Thymus (tissue), 11 donors: ENCODE data around the gene IQCK. TPM values are rescaled to one million over a fixed set of nuclear protein-coding genes. Genes with fewer than 3 reads are reported as not detected.

Experiments used
- DNase-seq, 9 donors: peaks; one replicate each; pipeline ENCODE4 v3.0.0-alpha.2; 2013; ENCODE audit warnings: low spot score in 9 of 9, low read depth in 6 of 9, missing footprints in 1 of 9
- H3K27ac ChIP-seq, 2 donors: one replicate each; pipeline ENCODE4 v1.5.1; 2013; ENCODE audit warnings: control low read depth in 1 of 2, low read depth in 1 of 2, low read length in 1 of 2, mild to moderate bottlenecking in 1 of 2, moderate library complexity in 1 of 2
- H3K27me3 ChIP-seq, 2 donors: one replicate each; pipeline ENCODE4 v1.5.1; 2013; ENCODE audit warnings: low read length in 1 of 2; ENCODE audit not compliant: control insufficient read depth in 2 of 2, insufficient read depth in 1 of 2
- H3K36me3 ChIP-seq, 2 donors: one replicate each; pipeline ENCODE4 v1.5.1; 2013; ENCODE audit warnings: low read length in 1 of 2, mild to moderate bottlenecking in 1 of 2, moderate library complexity in 1 of 2; ENCODE audit not compliant: control insufficient read depth in 2 of 2, insufficient read depth in 2 of 2
- H3K4me1 ChIP-seq, 2 donors: one replicate each; pipeline ENCODE4 v1.5.1; 2013; ENCODE audit warnings: low read length in 2 of 2; ENCODE audit not compliant: control insufficient read depth in 2 of 2, insufficient read depth in 2 of 2
- H3K4me3 ChIP-seq, 2 donors: one replicate each; pipeline ENCODE4 v1.5.1; 2013; ENCODE audit warnings: low read length in 2 of 2, control low read depth in 1 of 2, mild to moderate bottlenecking in 1 of 2
- H3K9me3 ChIP-seq, 2 donors: one replicate each; pipeline ENCODE4 v1.5.1; 2013; ENCODE audit warnings: low read length in 1 of 2, mild to moderate bottlenecking in 1 of 2; ENCODE audit not compliant: control insufficient read depth in 2 of 2, insufficient read depth in 1 of 2
- WGBS: extraction: QIAGEN DNeasy Blood & Tissue Kit; methylation state at CpG from one replicate; pipeline ENCODE4 v1.1.7; 2013; 5-methylcytosine and 5-hydroxymethylcytosine counted together
- polyA plus RNA-seq: library from polyadenylated mRNA; stranded (reverse); fragments of 200-250 nt; gene quantifications from one replicate; pipeline ENCODE4 v1.2.3, GENCODE V29; 2013
- total RNA-seq: library from RNA; stranded (reverse); fragments of 120-200 nt; gene quantifications from one replicate; pipeline ENCODE4 v1.2.4, GENCODE V29; 2013
- donor health status: healthy.

Gene IQCK
- total and polyA plus RNA-seq, 2 donors, result 3.7 to 10.2 TPM

- WGBS, result 98% methylated on average over 8 of the region's 8 CpGs
- Histone ChIP-seq H3K27me3 (no peaks in the 10 kb centered on the region), H3K4me3 (no peak overlapping the region), H3K9me3 (no peaks in the 10 kb centered on the region), H3K36me3 (peaks cover 22 to 47% of the 10 kb centered on the region in 2 donors), H3K27ac (no peak overlapping the region), H3K4me1 (no peaks in the 10 kb centered on the region)
- DNase-seq, result no peak
These were observed 12.9 kb upstream of the IQCK start for GRCh38 chr16:19705146-19705501.

GRCh38 chr16:19705843-19706242 lies 12.2 kb upstream of the IQCK start:
- Histone ChIP-seq H3K9me3 (no peaks in the 10 kb centered on the region), H3K4me3 (no peak overlapping the region), H3K27ac (no peak overlapping the region), H3K4me1 (no peaks in the 10 kb centered on the region), H3K27me3 (no peaks in the 10 kb centered on the region), H3K36me3 (peaks cover 22 to 45% of the 10 kb centered on the region in 2 donors)
- 96% methylated on average over 5 of the region's 5 CpGs for WGBS
- no peak for DNase-seq

- H3K27me3 ChIP-seq, result no peaks in the 10 kb centered on the region
- DNase-seq, result no peak
- 99% methylated on average over 15 of the region's 15 CpGs for WGBS
- no peak overlapping the region for H3K27ac ChIP-seq
- H3K9me3 ChIP-seq, result no peaks in the 10 kb centered on the region
- peaks cover 21 to 45% of the 10 kb centered on the region in 2 donors for H3K36me3 ChIP-seq
- no peak overlapping the region for H3K4me3 ChIP-seq
- no peaks in the 10 kb centered on the region for H3K4me1 ChIP-seq
These were observed 11.2 kb upstream of the IQCK start for GRCh38 chr16:19706846-19707245.

- 95% methylated on average over 22 of the region's 22 CpGs for WGBS
- no peak overlapping the region for H3K4me3 ChIP-seq
- H3K36me3 ChIP-seq, result peaks cover 20 to 45% of the 10 kb centered on the region in 2 donors
- no peak overlapping the region for H3K27ac ChIP-seq
- no peaks in the 10 kb centered on the region for H3K9me3 ChIP-seq
- H3K4me1 ChIP-seq, result no peaks in the 10 kb centered on the region
- no peaks in the 10 kb centered on the region for H3K27me3 ChIP-seq
- no peak for DNase-seq
These were observed 10.3 kb upstream of the IQCK start for GRCh38 chr16:19707569-19708295.

GRCh38 chr16:19708296-19709205 lies 9.5 kb upstream of the IQCK start:
- H3K27ac ChIP-seq, result no peak overlapping the region
- no peak for DNase-seq
- H3K4me3 ChIP-seq, result no peak overlapping the region
- H3K27me3 ChIP-seq, result no peaks in the 10 kb centered on the region
- no peaks in the 10 kb centered on the region for H3K4me1 ChIP-seq
- H3K9me3 ChIP-seq, result no peaks in the 10 kb centered on the region
- WGBS, result 94% methylated on average over 18 of the region's 18 CpGs
- peaks cover 15 to 41% of the 10 kb centered on the region in 2 donors for H3K36me3 ChIP-seq

GRCh38 chr16:19709381-19710136 lies 8.5 kb upstream of the IQCK start:
- no peaks in the 10 kb centered on the region for H3K4me1 ChIP-seq
- no peaks in the 10 kb centered on the region for H3K9me3 ChIP-seq
- no peaks in the 10 kb centered on the region for H3K27me3 ChIP-seq
- no peak for DNase-seq
- WGBS, result 97% methylated on average over 22 of the region's 22 CpGs
- peaks cover 17 to 35% of the 10 kb centered on the region in 2 donors for H3K36me3 ChIP-seq
- H3K27ac ChIP-seq, result no peak overlapping the region
- no peak overlapping the region for H3K4me3 ChIP-seq

- Histone ChIP-seq H3K4me1 (no peaks in the 10 kb centered on the region), H3K36me3 (peaks cover 17 to 30% of the 10 kb centered on the region in 2 donors)
- 93% methylated on average over 23 of the region's 23 CpGs for WGBS
These were observed 7.7 kb upstream of the IQCK start for GRCh38 chr16:19710191-19710908.

GRCh38 chr16:19710991-19711545 lies 7.0 kb upstream of the IQCK start:
- H3K4me3 ChIP-seq, result no peak overlapping the region
- H3K36me3 ChIP-seq, result peaks cover 17 to 24% of the 10 kb centered on the region in 2 donors
- H3K27me3 ChIP-seq, result no peaks in the 10 kb centered on the region
- no peak for DNase-seq
- H3K27ac ChIP-seq, result no peak overlapping the region
- no peaks in the 10 kb centered on the region for H3K9me3 ChIP-seq
- WGBS, result 97% methylated on average over 13 of the region's 13 CpGs
- no peaks in the 10 kb centered on the region for H3K4me1 ChIP-seq

More at GRCh38 chr16:19710191-19710908, 7.7 kb upstream of the IQCK start:
- no peak for DNase-seq
- H3K4me3 ChIP-seq, result no peak overlapping the region
- H3K27ac ChIP-seq, result no peak overlapping the region
- H3K9me3 ChIP-seq, result no peaks in the 10 kb centered on the region
- H3K27me3 ChIP-seq, result no peaks in the 10 kb centered on the region
